Measurements from ENCODE around the gene GPX6.

The GPX6 gene

DNA sequence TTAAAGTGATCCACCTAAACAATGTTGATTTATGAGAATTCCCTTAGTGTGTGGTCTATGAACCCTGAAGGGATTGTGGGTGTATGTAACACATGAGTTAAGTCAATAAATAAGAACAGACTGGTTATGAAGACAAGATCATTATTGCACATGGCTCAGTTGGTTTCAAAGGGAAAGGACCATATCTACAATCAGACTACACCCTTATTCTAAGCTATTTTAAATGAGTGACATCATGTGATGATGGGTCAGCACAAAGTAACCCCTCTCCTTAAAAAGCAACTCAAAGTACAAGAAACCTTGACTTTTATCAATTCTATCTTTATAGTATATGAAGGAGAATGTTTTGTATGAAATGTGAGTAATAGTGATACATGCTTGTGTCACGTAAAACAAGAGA is 57.0 kb downstream of the GPX6 start:
- peaks cover 5 to 23% (median 17%) of the 10 kb centered on the region in 5 donors for H3K27me3 ChIP-seq (ENCODE audit: control insufficient read depth in 5 of 5, insufficient read depth in 4 of 5, low read length in 5 of 5)
- no peak overlapping the region for H3K9ac ChIP-seq (ENCODE audit: low read length in 5 of 5)
- no peaks in the 10 kb centered on the region for H3K36me3 ChIP-seq (ENCODE audit: control insufficient read depth in 5 of 5, insufficient read depth in 5 of 5, low read length in 5 of 5)
- no peaks in the 10 kb centered on the region for H3K4me1 ChIP-seq (ENCODE audit: control insufficient read depth in 5 of 5, insufficient read depth in 5 of 5, low read length in 5 of 5)
- no peak overlapping the region for H3K4me3 ChIP-seq (ENCODE audit: low read depth in 1 of 5, low read length in 5 of 5)
- H3K27ac ChIP-seq (ENCODE audit: low read depth, low read length), result no peak overlapping the region
- no peaks in the 10 kb centered on the region for H3K9me3 ChIP-seq (ENCODE audit: control insufficient read depth in 5 of 5, low read length in 5 of 5)

Measured in subcutaneous abdominal adipose tissue (tissue), 5 donors.